Ishikawa (cell line): ENCODE measurements around the gene PTPN11.

Source experiments
- CEBPB ChIP-seq: IDR thresholded peaks from 2 replicates; pipeline ENCODE4 v1.6.1; 2012
- EGR1 ChIP-seq: IDR thresholded peaks from 2 replicates; pipeline ENCODE4 v1.6.1; 2012
- EP300 ChIP-seq: IDR thresholded peaks from 2 replicates; pipeline ENCODE4 v1.6.1; 2012; ENCODE audit warnings: borderline replicate concordance
- NFIC ChIP-seq: IDR thresholded peaks from 2 replicates; pipeline ENCODE4 v1.6.1; 2012
- RAD21 ChIP-seq: IDR thresholded peaks from 2 replicates; pipeline ENCODE4 v1.6.1; 2012; ENCODE audit warnings: low read depth
- TAF1 ChIP-seq: IDR thresholded peaks from 2 replicates; pipeline ENCODE4 v1.6.1; 2012; ENCODE audit warnings: low read depth, mild to moderate bottlenecking
- TCF12 ChIP-seq: IDR thresholded peaks from 2 replicates; pipeline ENCODE4 v1.6.1; 2012; ENCODE audit warnings: low read depth
- TF ChIP-seq, protein P1 (sequence below): IDR thresholded peaks from 2 replicates; pipeline ENCODE4 v1.6.1; 2012; ENCODE audit warnings: low read depth, mild to moderate bottlenecking

DNA sequence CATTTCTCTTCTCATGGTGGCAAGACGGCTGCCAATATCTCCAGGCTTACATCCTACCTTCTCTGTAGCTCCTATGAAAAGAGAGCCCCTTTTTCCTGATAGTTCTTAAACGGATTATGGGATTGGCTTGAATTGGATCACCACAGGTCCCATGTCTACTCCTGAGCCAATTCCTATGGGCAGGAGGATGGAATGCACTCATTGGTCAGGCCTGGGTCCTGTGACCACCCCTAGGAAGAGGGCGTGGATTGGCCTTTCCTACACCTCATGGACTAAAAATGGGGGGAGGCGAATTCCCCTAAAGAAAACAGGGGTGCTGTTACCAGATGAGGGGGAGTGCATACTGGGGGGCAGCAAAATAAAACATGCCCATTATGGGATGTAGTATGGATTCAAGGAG, 108.8 kb downstream of the PTPN11 start:
- TF ChIP-seq, protein P1, sequence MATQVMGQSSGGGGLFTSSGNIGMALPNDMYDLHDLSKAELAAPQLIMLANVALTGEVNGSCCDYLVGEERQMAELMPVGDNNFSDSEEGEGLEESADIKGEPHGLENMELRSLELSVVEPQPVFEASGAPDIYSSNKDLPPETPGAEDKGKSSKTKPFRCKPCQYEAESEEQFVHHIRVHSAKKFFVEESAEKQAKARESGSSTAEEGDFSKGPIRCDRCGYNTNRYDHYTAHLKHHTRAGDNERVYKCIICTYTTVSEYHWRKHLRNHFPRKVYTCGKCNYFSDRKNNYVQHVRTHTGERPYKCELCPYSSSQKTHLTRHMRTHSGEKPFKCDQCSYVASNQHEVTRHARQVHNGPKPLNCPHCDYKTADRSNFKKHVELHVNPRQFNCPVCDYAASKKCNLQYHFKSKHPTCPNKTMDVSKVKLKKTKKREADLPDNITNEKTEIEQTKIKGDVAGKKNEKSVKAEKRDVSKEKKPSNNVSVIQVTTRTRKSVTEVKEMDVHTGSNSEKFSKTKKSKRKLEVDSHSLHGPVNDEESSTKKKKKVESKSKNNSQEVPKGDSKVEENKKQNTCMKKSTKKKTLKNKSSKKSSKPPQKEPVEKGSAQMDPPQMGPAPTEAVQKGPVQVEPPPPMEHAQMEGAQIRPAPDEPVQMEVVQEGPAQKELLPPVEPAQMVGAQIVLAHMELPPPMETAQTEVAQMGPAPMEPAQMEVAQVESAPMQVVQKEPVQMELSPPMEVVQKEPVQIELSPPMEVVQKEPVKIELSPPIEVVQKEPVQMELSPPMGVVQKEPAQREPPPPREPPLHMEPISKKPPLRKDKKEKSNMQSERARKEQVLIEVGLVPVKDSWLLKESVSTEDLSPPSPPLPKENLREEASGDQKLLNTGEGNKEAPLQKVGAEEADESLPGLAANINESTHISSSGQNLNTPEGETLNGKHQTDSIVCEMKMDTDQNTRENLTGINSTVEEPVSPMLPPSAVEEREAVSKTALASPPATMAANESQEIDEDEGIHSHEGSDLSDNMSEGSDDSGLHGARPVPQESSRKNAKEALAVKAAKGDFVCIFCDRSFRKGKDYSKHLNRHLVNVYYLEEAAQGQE: no peak
- no peak for TF ChIP-seq EGR1
- no peak for TF ChIP-seq NFIC
- TF ChIP-seq TCF12: no peak
- TF ChIP-seq RAD21: no peak
- TF ChIP-seq EP300: no peak
- TF ChIP-seq CEBPB: no peak
- no peak for TF ChIP-seq TAF1
